Thyroid gland (tissue), 4 donors: ENCODE results near the gene BCAS3. TPM values are rescaled to one million over a fixed set of nuclear protein-coding genes. Genes with fewer than 3 reads are reported as not detected.

Source experiments
- DNase-seq, 2 donors: peaks; one replicate each; pipeline ENCODE4 v3.0.0-alpha.2; 2019
- H3K27ac ChIP-seq, 3 donors: fragments of 200-600 bp; sonication (generic); 1 replicate in 2 of 3; 2 replicates in 1 of 3; pipeline ENCODE4 v1.5.1; 2016 to 2019; ENCODE audit warnings: mild to moderate bottlenecking in 1 of 3, moderate library complexity in 1 of 3
- H3K27me3 ChIP-seq: fragments of 200-600 bp; sonication (generic); one replicate; pipeline ENCODE4 v1.5.1; 2019
- H3K36me3 ChIP-seq, 2 donors: fragments of 200-600 bp; sonication (generic); one replicate each; pipeline ENCODE4 v1.5.1; 2016 to 2019
- H3K4me1 ChIP-seq, 2 donors: fragments of 200-600 bp; sonication (generic); one replicate each; pipeline ENCODE4 v1.5.1; 2017 to 2019
- H3K4me3 ChIP-seq, 3 donors: fragments of 200-600 bp; sonication (generic); replicated peaks in 1 of 3; 1 replicate in 2 of 3; 2 replicates in 1 of 3; pipeline ENCODE4 v1.5.1; 2016; ENCODE audit warnings: mild to moderate bottlenecking in 1 of 3
- H3K9me3 ChIP-seq: fragments of 200-600 bp; sonication (generic); one replicate; pipeline ENCODE4 v1.5.1; 2017
- POLR2A ChIP-seq, 2 donors: fragments of 450-650 bp; IDR thresholded peaks; one replicate each; pipeline ENCODE4 v1.6.1; 2017; ENCODE audit warnings: antibody characterized with exemption in 2 of 2, mild to moderate bottlenecking in 2 of 2, moderate library complexity in 1 of 2
- WGBS, 2 donors: methylation state at CpG; one replicate each; pipeline ENCODE4 v1.1.5; 2017; 5-methylcytosine and 5-hydroxymethylcytosine counted together
- intact Hi-C: fragments of 100-400 bp; cut with DNase I; formaldehyde crosslinking; loops from one replicate; pipeline ENCODE4 v1.15.1; 2023
- total RNA-seq, 4 donors: library from RNA; depleted of rRNA; stranded (reverse); fragments of >200 nt; gene quantifications; one replicate each; pipeline ENCODE4 v1.2.3, GENCODE V29; 2016
- TF ChIP-seq, protein P1 (sequence below), 6 experiments: fragments of 200-600 bp in 3 of 6; fragments of 450-650 bp in 3 of 6; sonication (generic) in 3 of 6; IDR thresholded peaks; one replicate each; pipeline ENCODE4 v1.5.1; 2016 to 2019; ENCODE audit warnings: antibody characterized with exemption in 6 of 6, mild to moderate bottlenecking in 2 of 6, inconsistent platforms in 1 of 6, moderate library complexity in 1 of 6

The BCAS3 gene
- total RNA-seq, 4 donors from 2014 or later = 41.8 to 78.7 (median 51.6) TPM

DNA sequence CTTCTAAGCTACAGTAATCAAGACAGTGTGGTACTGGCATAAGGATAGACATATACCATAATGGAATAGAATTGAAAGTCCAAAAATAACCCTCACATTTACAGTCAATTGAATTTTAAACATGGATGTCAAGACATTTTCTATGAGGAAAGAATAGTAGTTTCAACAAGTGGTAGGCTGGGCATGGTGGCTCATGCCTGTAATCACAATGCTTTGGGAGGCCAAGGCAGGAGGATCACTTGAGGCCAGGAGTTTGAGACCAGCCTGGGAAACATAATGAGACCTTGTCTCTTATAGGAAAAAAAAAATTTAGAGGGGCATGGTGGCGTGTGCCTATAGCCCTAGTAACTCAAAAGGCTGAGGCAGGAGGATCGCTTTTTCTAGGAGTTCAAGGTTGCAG lies 599.2 kb downstream of the BCAS3 start:
- Histone ChIP-seq H3K27ac (no peak overlapping the region), H3K4me3 (no peak overlapping the region), H3K4me1 (no peaks in the 10 kb centered on the region), H3K36me3 (no peaks in the 10 kb centered on the region), H3K27me3 (no peaks in the 10 kb centered on the region), H3K9me3 (no peaks in the 10 kb centered on the region)
- intact Hi-C loops = no loop called here
- 94 to 97% methylated on average over 2 of the region's 2 CpGs for WGBS, 2 donors
- TF ChIP-seq POLR2A (IDR thresholded peaks at IDR 0.05) = no peak
- TF ChIP-seq, protein P1, sequence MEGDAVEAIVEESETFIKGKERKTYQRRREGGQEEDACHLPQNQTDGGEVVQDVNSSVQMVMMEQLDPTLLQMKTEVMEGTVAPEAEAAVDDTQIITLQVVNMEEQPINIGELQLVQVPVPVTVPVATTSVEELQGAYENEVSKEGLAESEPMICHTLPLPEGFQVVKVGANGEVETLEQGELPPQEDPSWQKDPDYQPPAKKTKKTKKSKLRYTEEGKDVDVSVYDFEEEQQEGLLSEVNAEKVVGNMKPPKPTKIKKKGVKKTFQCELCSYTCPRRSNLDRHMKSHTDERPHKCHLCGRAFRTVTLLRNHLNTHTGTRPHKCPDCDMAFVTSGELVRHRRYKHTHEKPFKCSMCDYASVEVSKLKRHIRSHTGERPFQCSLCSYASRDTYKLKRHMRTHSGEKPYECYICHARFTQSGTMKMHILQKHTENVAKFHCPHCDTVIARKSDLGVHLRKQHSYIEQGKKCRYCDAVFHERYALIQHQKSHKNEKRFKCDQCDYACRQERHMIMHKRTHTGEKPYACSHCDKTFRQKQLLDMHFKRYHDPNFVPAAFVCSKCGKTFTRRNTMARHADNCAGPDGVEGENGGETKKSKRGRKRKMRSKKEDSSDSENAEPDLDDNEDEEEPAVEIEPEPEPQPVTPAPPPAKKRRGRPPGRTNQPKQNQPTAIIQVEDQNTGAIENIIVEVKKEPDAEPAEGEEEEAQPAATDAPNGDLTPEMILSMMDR (IDR thresholded peaks at IDR 0.05) = no peak
- no peak for DNase-seq

DNA sequence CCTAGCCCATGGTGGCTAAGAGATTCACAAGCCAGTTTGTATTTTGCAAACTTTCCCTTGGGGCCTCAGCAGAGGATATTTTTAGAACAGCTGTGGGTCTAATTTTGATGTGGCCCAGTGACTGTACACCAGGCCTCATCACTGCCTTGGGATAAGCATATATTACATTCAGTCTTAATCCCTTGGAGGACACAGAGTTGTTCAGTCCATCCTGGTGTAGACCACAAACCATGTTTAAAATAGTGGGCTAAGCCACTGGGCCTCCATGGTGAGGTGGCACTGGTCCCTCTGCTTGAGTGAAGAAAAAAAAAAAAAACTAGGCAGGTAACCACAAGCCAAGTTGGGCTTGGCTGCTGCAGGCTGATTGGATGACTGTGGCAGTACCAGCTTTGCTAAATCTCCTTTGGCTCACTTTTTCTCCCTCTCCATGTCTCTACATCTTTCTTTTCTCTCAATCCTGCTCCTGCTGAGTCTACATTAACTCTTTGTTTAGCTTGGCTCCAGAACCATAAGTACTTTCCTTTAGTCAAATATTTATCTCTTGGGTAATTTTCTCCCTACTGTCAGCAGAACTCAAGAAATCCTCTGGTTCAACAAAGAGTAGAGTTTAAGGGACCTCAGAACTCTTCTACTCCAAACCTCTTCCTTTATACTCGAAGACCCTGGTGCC lies 602.0 kb downstream of the BCAS3 start:
- Histone ChIP-seq H3K27ac (no peak overlapping the region), H3K36me3 (no peaks in the 10 kb centered on the region), H3K4me3 (no peak overlapping the region), H3K4me1 (no peaks in the 10 kb centered on the region), H3K9me3 (no peaks in the 10 kb centered on the region), H3K27me3 (no peaks in the 10 kb centered on the region)
- intact Hi-C loops = no loop called here
- WGBS, 2 donors = 76 to 88% methylated on average over 1 of the region's 1 CpG
- DNase-seq = no peak
- TF ChIP-seq, protein P1 (IDR thresholded peaks at IDR 0.05) = no peak
- no peak for TF ChIP-seq POLR2A (IDR thresholded peaks at IDR 0.05)

DNA sequence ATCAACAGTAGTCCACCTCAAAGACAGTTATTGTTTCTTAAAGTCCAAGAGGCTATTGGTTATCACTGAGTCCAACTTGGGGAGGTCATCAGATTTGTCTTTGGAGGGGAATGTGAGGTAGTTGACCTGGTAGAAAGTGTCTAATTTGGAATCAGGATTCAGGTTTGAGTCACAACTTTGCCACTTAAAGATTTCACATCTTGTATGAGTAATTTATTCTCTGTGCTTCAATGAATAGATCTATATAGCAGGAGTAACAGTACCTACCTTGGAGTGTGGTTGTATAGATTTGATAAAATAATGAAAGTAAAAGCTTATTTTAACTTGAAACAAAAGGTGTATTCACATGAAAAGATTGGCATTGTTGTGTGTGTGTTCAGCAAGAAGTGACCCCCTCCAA lies 602.7 kb downstream of the BCAS3 start:
- Histone ChIP-seq H3K9me3 (no peaks in the 10 kb centered on the region), H3K4me1 (peaks cover 0 to 1% of the 10 kb centered on the region in 2 donors), H3K4me3 (no peak overlapping the region), H3K27ac (no peak overlapping the region), H3K36me3 (no peaks in the 10 kb centered on the region), H3K27me3 (no peaks in the 10 kb centered on the region)
- intact Hi-C loops = no loop called here
- TF ChIP-seq POLR2A (IDR thresholded peaks at IDR 0.05) = no peak
- TF ChIP-seq, protein P1 (IDR thresholded peaks at IDR 0.05) = no peak
- no peak for DNase-seq

DNA sequence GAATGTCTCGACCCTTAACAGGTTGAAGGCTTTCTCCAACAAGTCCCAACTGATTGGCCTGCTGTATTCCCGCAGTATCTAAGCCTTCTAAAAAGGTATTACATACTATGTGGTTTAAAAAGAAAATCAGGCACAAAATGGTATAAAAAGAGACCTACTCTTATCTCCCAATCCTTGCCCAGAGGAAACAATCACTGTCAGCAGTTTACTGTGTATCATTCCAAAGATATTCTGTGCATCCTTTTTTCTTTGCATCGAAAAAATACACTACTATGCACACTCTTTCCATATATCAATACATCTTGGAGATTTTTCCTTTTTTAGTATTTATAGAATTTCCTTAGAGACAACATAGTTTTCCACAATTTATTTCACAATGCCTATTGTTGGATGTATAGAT lies 603.2 kb downstream of the BCAS3 start:
- TF ChIP-seq, protein P1 (IDR thresholded peaks at IDR 0.05) = no peak
- WGBS, 2 donors = 87 to 91% methylated on average over 3 of the region's 3 CpGs
- Histone ChIP-seq H3K27ac (no peak overlapping the region), H3K4me3 (no peak overlapping the region), H3K9me3 (no peaks in the 10 kb centered on the region), H3K27me3 (no peaks in the 10 kb centered on the region), H3K36me3 (no peaks in the 10 kb centered on the region), H3K4me1 (peaks cover 0 to 7% of the 10 kb centered on the region in 2 donors)
- no peak for DNase-seq
- intact Hi-C loops = no loop called here

DNA sequence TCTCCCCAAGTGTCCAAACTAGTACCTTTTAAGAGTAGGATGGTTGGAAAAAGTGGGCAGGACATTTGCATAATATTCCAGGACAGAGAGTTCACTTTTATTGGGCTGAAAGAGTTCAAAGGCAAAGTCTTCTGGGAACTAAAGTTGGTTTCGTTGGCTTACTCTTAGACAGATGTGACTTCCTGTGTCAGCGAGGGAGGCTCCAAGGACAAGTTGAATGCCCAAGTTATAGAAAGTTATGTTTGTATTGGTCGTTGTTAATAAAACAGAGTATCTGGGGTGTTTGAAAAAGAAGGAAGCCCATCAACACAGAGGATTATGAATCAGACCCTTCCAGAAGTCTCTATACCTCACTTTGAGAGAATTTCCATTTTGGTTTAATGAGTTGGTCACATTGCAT lies 604.7 kb downstream of the BCAS3 start:
- Histone ChIP-seq H3K27me3 (no peaks in the 10 kb centered on the region), H3K36me3 (no peaks in the 10 kb centered on the region), H3K9me3 (no peaks in the 10 kb centered on the region), H3K4me3 (no peak overlapping the region), H3K27ac (no peak overlapping the region), H3K4me1 (peaks cover 0 to 7% of the 10 kb centered on the region in 2 donors)
- intact Hi-C loops = no loop called here
- TF ChIP-seq, protein P1 (IDR thresholded peaks at IDR 0.05) = no peak
- TF ChIP-seq POLR2A (IDR thresholded peaks at IDR 0.05) = no peak
- 64 to 83% methylated on average over 3 of the region's 3 CpGs for WGBS, 2 donors
- DNase-seq = no peak
